ENCODE data around the gene SERP2. TPM values are rescaled to one million over a fixed set of nuclear protein-coding genes. Genes with fewer than 3 reads are reported as not detected.

The SERP2 gene
- total and polyA plus RNA-seq, 9 of the 15 experiments (the other 6 are each of a cell fraction or from before 2014, with no cell fraction given), result 0.13 TPM; not detected in 8

DNA sequence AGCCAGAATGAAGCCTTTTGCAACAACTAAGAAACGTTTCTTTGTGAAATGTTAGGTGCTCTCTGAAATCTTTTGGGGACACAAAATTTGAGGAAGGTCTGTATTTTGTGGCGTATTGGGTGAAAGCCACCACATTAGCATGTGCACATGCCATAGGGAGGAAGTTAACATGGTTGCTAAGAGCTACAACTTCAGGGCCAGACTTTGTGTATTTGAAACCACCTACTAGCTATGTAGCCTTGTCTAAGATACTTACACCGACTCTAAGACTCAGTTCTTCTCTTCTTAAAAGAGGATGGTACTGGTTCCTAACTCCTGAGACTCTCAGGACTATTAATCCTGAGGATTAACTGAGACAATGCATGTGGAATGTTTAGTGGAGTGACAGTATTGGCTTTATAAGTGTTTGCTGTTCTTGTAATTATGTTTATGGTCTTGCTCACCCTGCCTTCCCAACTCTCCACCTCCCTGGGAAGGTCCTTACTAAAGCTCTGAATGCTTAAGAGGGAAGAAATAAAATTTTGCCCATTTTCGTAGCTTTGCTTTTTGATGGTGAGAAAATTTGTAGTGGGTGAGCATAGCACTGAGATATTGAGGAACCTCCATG lies 15.5 kb downstream of the SERP2 start:
- no peak overlapping the region for H3K4me3 ChIP-seq
- ChIA-PET POLR2A (interaction anchor here (0.6 kb wide), 1 partner anchor 55 kb away, joined by 3 read pairs; no protein-coding TSS in a partner anchor), CTCF (ENCODE audit: low intra/inter-chr PET ratio) (no interaction called here)
- H3K9me1 ChIP-seq (ENCODE audit: control insufficient read depth, insufficient read depth, low read length), result no peaks in the 10 kb centered on the region
- H3K9ac ChIP-seq (ENCODE audit: insufficient read depth in 1 of 2, low read depth in 2 of 2, low read length in 2 of 2), result no peak overlapping the region; a peak in 1 of 4 replicates
- H3K4me2 ChIP-seq (ENCODE audit: insufficient read depth, low read length), result 0 out of 2 replicates have a peak overlapping the region, but pooled peaks have one; percentile 13
- peaks cover 23 to 42% of the 10 kb centered on the region in 2 experiments; a peak in 4 of 5 replicates for H3K4me1 ChIP-seq (replicated peaks in 1 of 2; ENCODE audit: control insufficient read depth in 2 of 2, insufficient read depth in 2 of 2, low read length in 2 of 2)
- DNase-seq (ENCODE audit: extremely low read depth in 1 of 4, low spot score in 3 of 4) (no peak), ATAC-seq (no peak), FAIRE-seq (no peak)
- TF ChIP-seq SPI1 (IDR thresholded peaks at IDR 0.05; ENCODE audit: borderline replicate concordance, low read depth, low read length), result 0 out of 2 replicates have a peak, but pooled peaks have one; percentile 16
- no peak for TF ChIP-seq EP300 (IDR thresholded peaks at IDR 0.05; ENCODE audit: low read length)
- no peak for TF ChIP-seq JUN (IDR thresholded peaks at IDR 0.05; ENCODE audit: borderline replicate concordance, low read depth, low read length)
- TF ChIP-seq JUN (CRISPR knock-in tag; IDR thresholded peaks at IDR 0.05; ENCODE audit: borderline replicate concordance), result no peak
- TF ChIP-seq POLR2G (IDR thresholded peaks at IDR 0.05; ENCODE audit: low read depth, low read length), result no peak
- no peak for TF ChIP-seq ZFPM2 (CRISPR knock-in tag; IDR thresholded peaks at IDR 0.05)
- no peak for TF ChIP-seq MCM5 (IDR thresholded peaks at IDR 0.05; ENCODE audit: low read depth)
- no peak for TF ChIP-seq ZBED1 (IDR thresholded peaks at IDR 0.05)
- H4K20me1 ChIP-seq (replicated peaks; ENCODE audit: control insufficient read depth, insufficient read depth, low read length), result no peaks in the 10 kb centered on the region
- H3K27ac ChIP-seq (ENCODE audit: extremely low read depth, low read depth, low read length), result no peak overlapping the region; the same call in 2 of the 3 replicates
- no peaks in the 10 kb centered on the region for H3K9me3 ChIP-seq (replicated peaks; ENCODE audit: control insufficient read depth, insufficient read depth, low read depth, low read length)
- no peaks in the 10 kb centered on the region for H3K27me3 ChIP-seq (ENCODE audit: control insufficient read depth in 2 of 2, insufficient read depth in 2 of 2, low read length in 2 of 2)
- H3K79me2 ChIP-seq (ENCODE audit: control insufficient read depth, insufficient read depth, low read length), result no peaks in the 10 kb centered on the region
- intact Hi-C loops (cut with micrococcal nuclease), result loop anchor here (5.0 kb wide), 1 partner anchor 147 kb away; no protein-coding TSS in a partner anchor
- H3K36me3 ChIP-seq (ENCODE audit: control insufficient read depth, insufficient read depth, low read length), result no peaks in the 10 kb centered on the region
- 50% methylated on average over 4 of the region's 4 CpGs for WGBS (ENCODE audit: insufficient coverage, low coverage, missing lambda C conversion rate)
- H2AFZ ChIP-seq (ENCODE audit: low read depth, low read length), result peak overlapping the region; percentile 69
- no TSS peak for BruUV-seq (replicated peaks)
- in situ Hi-C loops (cut with MboI), result no loop called here

Data from K562 (cell line).